ENCODE measurements around the gene DENND1A. TPM values are rescaled to one million over a fixed set of nuclear protein-coding genes. Genes with fewer than 3 reads are reported as not detected.

The DENND1A gene
- total RNA-seq, 1 experiment from 2014 or later, result 29.7 TPM

DNA sequence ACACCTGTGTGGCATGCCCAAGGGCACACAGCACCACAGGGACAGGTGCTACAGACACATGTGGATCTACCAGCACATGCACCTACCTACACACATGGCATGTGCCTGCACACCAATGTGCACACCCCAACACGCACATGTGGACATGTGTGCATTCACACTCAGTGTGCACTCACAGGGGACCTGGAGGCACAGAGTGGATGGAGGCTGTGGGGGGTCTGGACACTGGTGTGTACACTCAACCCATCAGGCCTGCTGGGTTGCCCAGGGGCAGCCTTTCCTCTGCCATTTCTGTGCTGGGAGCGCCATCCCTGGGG is 572.2 kb downstream of the DENND1A start:
- BruUV-seq (replicated peaks), result no TSS peak
- intact Hi-C loops (cut with micrococcal nuclease), result no loop called here
- CTCF ChIA-PET, result no interaction called here
- H3K4me2 ChIP-seq (ENCODE audit: low read length), result no peak overlapping the region
- DNase-seq, result no peak
- TF ChIP-seq, protein P1, sequence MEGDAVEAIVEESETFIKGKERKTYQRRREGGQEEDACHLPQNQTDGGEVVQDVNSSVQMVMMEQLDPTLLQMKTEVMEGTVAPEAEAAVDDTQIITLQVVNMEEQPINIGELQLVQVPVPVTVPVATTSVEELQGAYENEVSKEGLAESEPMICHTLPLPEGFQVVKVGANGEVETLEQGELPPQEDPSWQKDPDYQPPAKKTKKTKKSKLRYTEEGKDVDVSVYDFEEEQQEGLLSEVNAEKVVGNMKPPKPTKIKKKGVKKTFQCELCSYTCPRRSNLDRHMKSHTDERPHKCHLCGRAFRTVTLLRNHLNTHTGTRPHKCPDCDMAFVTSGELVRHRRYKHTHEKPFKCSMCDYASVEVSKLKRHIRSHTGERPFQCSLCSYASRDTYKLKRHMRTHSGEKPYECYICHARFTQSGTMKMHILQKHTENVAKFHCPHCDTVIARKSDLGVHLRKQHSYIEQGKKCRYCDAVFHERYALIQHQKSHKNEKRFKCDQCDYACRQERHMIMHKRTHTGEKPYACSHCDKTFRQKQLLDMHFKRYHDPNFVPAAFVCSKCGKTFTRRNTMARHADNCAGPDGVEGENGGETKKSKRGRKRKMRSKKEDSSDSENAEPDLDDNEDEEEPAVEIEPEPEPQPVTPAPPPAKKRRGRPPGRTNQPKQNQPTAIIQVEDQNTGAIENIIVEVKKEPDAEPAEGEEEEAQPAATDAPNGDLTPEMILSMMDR (conservative IDR thresholded peaks at IDR 0.05; ENCODE audit: low read depth, low read length), result no peak
- TF ChIP-seq EZH2 (IDR thresholded peaks at IDR 0.05; ENCODE audit: low read length, unreplicated experiment), result no peak
- no peak for TF ChIP-seq EZH2phosphoT487 (IDR thresholded peaks at IDR 0.05; ENCODE audit: borderline replicate concordance, low read length)
- H3K4me1 ChIP-seq (ENCODE audit: insufficient read depth, low read length), result no peaks in the 10 kb centered on the region
- H3K27me3 ChIP-seq (ENCODE audit: low read length), result no peaks in the 10 kb centered on the region
- H3K9me3 ChIP-seq (ENCODE audit: low read length), result no peaks in the 10 kb centered on the region
- no peak overlapping the region for H3K27ac ChIP-seq (ENCODE audit: low read length)
- H4K20me1 ChIP-seq (ENCODE audit: low read length), result no peaks in the 10 kb centered on the region
- H3K4me3 ChIP-seq (ENCODE audit: low read length), result no peak overlapping the region
- no peaks in the 10 kb centered on the region for H3K79me2 ChIP-seq (ENCODE audit: low read length)
- no peaks in the 10 kb centered on the region for H3K9me2 ChIP-seq (replicated peaks; ENCODE audit: low read length)
- no peaks in the 10 kb centered on the region for H3F3A ChIP-seq (ENCODE audit: low read length, unreplicated experiment)
- no peak overlapping the region for H3K9ac ChIP-seq (ENCODE audit: low read length)
- no peak for ATAC-seq
- H2AFZ ChIP-seq (ENCODE audit: low read length), result no peak overlapping the region
- no peaks in the 10 kb centered on the region for H3K36me3 ChIP-seq (ENCODE audit: low read depth, low read length)
- POLR2A ChIA-PET (ENCODE audit: unreplicated experiment), result no interaction called here

DNA sequence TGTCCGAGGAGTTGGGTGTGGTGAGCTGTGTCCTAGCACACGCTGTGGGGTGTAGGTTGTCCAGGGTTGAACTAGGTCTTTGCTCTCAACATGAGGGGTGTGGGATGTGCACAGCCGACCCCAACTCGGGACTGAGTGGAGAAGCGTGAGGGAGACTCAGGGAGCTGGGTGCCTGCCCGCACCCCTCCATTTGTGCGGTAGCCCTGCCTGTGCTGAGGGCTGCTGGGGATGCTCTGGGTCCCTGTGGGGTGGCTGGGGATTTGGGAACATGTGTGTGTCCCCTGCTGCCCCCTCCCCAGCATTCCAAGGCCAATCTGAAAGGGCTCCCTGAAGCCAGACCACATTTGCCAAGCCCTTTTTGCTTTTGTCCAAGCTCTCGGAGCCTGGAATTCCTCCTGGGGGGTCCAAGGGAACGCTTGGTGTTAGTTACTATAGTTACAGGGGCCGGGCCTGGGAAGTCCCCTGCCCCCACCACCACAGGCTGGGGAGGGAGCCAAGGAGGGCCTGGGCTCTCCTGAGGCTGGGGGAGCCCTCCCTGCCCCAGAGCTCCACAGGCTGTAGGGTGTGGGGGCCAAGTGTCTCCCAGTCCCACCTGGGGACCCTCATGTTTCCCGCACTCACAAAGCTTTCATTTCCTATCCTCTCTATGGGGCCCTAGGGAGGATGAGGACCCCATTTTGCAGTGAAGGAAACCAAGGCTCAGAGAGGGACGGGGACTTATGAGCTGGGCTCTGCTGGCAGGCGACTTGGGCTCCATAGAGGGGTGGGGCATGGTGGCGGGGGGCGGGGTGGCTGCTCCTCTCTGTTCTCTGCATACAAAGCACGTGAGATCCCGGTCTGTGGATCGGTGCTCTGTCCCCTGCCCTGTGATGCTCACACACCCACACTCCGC is 572.8 kb downstream of the DENND1A start:
- intact Hi-C loops (cut with micrococcal nuclease), result no loop called here
- no peaks in the 10 kb centered on the region for H3K9me3 ChIP-seq (ENCODE audit: low read length)
- H3F3A ChIP-seq (ENCODE audit: low read length, unreplicated experiment), result no peaks in the 10 kb centered on the region
- no peak overlapping the region for H3K27ac ChIP-seq (ENCODE audit: low read length)
- H3K27me3 ChIP-seq (ENCODE audit: low read length), result no peaks in the 10 kb centered on the region
- BruUV-seq (replicated peaks), result no TSS peak
- no peaks in the 10 kb centered on the region for H4K20me1 ChIP-seq (ENCODE audit: low read length)
- CTCF ChIA-PET, result no interaction called here
- DNase-seq, result no peak
- H3K4me3 ChIP-seq (ENCODE audit: low read length), result no peak overlapping the region
- H3K4me1 ChIP-seq (ENCODE audit: insufficient read depth, low read length), result no peaks in the 10 kb centered on the region
- H3K79me2 ChIP-seq (ENCODE audit: low read length), result no peaks in the 10 kb centered on the region
- no peaks in the 10 kb centered on the region for H3K9me2 ChIP-seq (replicated peaks; ENCODE audit: low read length)
- H3K9ac ChIP-seq (ENCODE audit: low read length), result no peak overlapping the region
- no peak overlapping the region for H3K4me2 ChIP-seq (ENCODE audit: low read length)
- H2AFZ ChIP-seq (ENCODE audit: low read length), result no peak overlapping the region
- TF ChIP-seq, protein P1 (conservative IDR thresholded peaks at IDR 0.05; ENCODE audit: low read depth, low read length), result no peak
- TF ChIP-seq EZH2phosphoT487 (IDR thresholded peaks at IDR 0.05; ENCODE audit: borderline replicate concordance, low read length) (no peak), EZH2 (IDR thresholded peaks at IDR 0.05; ENCODE audit: low read length, unreplicated experiment) (no peak)
- no peak for ATAC-seq
- POLR2A ChIA-PET (ENCODE audit: unreplicated experiment), result no interaction called here
- no peaks in the 10 kb centered on the region for H3K36me3 ChIP-seq (ENCODE audit: low read depth, low read length)

DNA sequence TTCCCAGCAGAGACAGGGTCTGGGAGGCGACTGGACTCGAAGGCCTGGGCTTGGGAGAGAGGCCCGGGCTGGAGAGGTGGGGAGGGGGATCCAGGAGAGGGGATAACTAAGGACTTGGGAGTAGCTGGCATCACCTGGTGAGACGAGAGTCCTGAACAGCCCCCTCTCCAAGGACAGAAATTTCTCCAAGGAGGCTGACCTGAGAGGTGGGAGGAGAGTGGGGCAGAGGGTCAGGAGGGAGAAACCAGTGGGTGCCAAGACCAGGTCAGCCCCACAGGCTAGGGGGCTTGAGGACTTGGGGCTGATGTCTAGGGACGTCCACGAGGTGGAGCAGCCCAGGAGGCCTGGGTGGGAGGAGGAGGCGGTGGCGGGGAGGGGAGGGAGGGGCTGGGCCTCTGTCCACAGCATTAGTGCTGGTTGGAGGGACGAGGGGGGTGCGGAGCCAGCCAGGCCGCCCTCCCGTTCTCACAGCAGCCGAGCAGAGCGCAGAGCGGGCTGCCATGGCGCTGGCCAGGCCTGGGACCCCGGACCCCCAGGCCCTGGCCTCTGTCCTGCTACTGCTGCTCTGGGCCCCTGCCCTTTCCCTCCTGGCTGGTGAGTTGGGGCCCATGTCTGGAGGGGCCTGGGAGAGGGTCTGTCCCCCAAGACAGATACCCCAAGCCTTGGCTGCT is 574.0 kb downstream of the DENND1A start, which contains the start of gene CRB2:
Gene CRB2 (plus strand): TSS at position 437 of the 671 bp plus-strand sequence. CDS start 64 bp downstream, at position 501.
- no peak within 1 kb of the TSS for H3K9ac ChIP-seq (ENCODE audit: low read length)
- no TSS peak for BruUV-seq (replicated peaks)

More for the DNA sequence above, 574.0 kb downstream of the DENND1A start, which contains the start of gene CRB2:
- TF ChIP-seq EZH2 (IDR thresholded peaks at IDR 0.05; ENCODE audit: low read length, unreplicated experiment) (no peak), EZH2phosphoT487 (IDR thresholded peaks at IDR 0.05; ENCODE audit: borderline replicate concordance, low read length) (no peak)
- TF ChIP-seq, protein P1 (conservative IDR thresholded peaks at IDR 0.05; ENCODE audit: low read depth, low read length), result no peak
- Histone ChIP-seq H4K20me1 (ENCODE audit: low read length) (no peaks in the 10 kb centered on the region), H3F3A (ENCODE audit: low read length, unreplicated experiment) (no peaks in the 10 kb centered on the region), H3K9me3 (ENCODE audit: low read length) (no peaks in the 10 kb centered on the region), H3K4me1 (ENCODE audit: insufficient read depth, low read length) (no peaks in the 10 kb centered on the region), H3K27me3 (ENCODE audit: low read length) (no peaks in the 10 kb centered on the region), H3K27ac (ENCODE audit: low read length) (no peak within 1 kb of the TSS), H3K4me2 (ENCODE audit: low read length) (no peak within 1 kb of the TSS), H3K9me2 (replicated peaks; ENCODE audit: low read length) (no peaks in the 10 kb centered on the region), H3K36me3 (ENCODE audit: low read depth, low read length) (no peaks in the 10 kb centered on the region), H3K79me2 (ENCODE audit: low read length) (no peaks in the 10 kb centered on the region), H3K4me3 (ENCODE audit: low read length) (no peak within 1 kb of the TSS), H2AFZ (ENCODE audit: low read length) (no peak within 1 kb of the TSS)
- ChIA-PET CTCF (no interaction called here), POLR2A (ENCODE audit: unreplicated experiment) (no interaction called here)
- ATAC-seq (no peak), DNase-seq (no peak)
- intact Hi-C loops (cut with micrococcal nuclease), result no loop called here

Measured in PC-3 (cell line).